BE2C (cell line): Measurements from ENCODE around the gene C10orf53.

ENCODE experiments used
- DNase-seq: peaks from one replicate; pipeline ENCODE4 v3.0.0-alpha.2; 2020
- H3K27me3 ChIP-seq: fragments of 250-450 bp; sonication (Bioruptor Pico); 2 replicates; pipeline ENCODE4 v1.5.1; 2020; ENCODE audit warnings: mild to moderate bottlenecking
- H3K36me3 ChIP-seq: fragments of 250-450 bp; sonication (Bioruptor Pico); 2 replicates; pipeline ENCODE4 v1.5.1; 2020; ENCODE audit warnings: mild to moderate bottlenecking
- H3K4me1 ChIP-seq: fragments of 250-450 bp; sonication (Bioruptor Pico); 2 replicates; pipeline ENCODE4 v1.5.1; 2020
- H3K4me3 ChIP-seq: 2 replicates; pipeline ENCODE4 v1.5.1; 2011; ENCODE audit warnings: low read depth, low read length
- H3K9me3 ChIP-seq: fragments of 250-450 bp; sonication (Bioruptor Pico); 2 replicates; pipeline ENCODE4 v1.5.1; 2020
- TF ChIP-seq, protein P1 (sequence below): IDR thresholded peaks from 2 replicates; pipeline ENCODE4 v1.5.1; 2012; ENCODE audit warnings: mild to moderate bottlenecking, low read depth, low read length

The C10orf53 gene

DNA sequence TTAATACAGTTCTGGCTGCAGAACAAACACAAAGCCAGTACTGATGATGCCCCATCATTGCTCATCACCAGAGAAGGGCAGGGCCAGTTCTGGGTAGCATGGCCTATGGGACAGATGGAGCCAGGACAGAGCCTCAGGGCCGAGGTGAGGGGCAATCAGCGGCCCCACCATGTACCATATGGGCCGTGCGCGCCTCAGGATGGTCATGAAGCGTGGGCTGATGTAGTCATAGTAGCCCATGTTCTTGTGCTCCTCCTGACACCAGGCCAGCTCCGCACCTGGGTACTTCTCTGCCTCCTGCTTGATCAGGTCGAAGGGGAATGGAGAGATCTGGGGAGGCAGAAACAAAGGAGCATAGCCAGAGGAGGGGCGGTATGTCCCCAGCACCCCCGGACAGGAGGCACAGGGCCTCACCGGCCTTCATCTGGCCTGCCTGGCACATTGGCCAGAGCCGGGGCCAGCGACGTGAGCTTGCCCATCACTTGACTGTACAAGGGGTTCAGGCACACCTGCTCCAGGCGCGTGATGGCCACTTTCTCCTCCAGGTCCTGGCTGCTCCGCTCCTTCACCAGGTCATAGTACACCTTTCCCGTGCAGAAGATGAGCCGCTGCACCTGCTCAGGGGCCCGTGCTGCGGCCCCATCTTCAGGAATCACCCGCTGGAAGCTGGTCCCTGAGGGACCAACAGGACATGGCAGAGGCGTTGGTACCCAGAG, 56.6 kb downstream of the C10orf53 start:
- no peaks in the 10 kb centered on the region for H3K27me3 ChIP-seq
- H3K4me3 ChIP-seq: no peak overlapping the region
- H3K9me3 ChIP-seq: no peaks in the 10 kb centered on the region
- DNase-seq: no peak
- no peaks in the 10 kb centered on the region for H3K4me1 ChIP-seq
- TF ChIP-seq, protein P1, sequence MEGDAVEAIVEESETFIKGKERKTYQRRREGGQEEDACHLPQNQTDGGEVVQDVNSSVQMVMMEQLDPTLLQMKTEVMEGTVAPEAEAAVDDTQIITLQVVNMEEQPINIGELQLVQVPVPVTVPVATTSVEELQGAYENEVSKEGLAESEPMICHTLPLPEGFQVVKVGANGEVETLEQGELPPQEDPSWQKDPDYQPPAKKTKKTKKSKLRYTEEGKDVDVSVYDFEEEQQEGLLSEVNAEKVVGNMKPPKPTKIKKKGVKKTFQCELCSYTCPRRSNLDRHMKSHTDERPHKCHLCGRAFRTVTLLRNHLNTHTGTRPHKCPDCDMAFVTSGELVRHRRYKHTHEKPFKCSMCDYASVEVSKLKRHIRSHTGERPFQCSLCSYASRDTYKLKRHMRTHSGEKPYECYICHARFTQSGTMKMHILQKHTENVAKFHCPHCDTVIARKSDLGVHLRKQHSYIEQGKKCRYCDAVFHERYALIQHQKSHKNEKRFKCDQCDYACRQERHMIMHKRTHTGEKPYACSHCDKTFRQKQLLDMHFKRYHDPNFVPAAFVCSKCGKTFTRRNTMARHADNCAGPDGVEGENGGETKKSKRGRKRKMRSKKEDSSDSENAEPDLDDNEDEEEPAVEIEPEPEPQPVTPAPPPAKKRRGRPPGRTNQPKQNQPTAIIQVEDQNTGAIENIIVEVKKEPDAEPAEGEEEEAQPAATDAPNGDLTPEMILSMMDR: no peak
- H3K36me3 ChIP-seq: peaks cover 47% of the 10 kb centered on the region

DNA sequence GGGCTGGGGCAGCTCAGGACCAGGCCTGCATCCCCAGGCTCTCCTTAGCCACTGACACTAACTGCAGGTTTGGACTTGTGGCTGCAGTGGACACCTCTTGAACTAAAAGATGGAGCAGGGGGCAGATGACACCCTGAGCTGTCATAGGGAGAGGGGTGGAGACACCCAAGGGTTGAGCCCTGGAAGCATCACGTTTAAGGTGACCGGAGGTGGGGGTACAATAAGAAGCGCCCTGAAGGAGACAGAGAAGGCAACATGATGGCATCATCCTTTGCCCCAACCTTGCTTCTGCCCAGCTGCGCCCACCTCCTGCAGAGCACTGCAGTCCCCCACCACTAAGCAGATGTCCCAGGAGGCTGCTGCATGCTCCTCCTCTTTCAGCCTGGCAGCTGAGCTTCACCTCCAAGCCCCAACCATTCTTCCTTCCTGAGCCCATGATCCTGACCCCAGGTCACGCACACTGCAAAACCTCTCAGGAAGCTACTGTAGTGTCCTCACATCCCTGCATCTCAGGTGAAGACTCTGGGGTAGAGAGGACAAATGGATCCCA, 57.2 kb downstream of the C10orf53 start:
- H3K27me3 ChIP-seq: no peaks in the 10 kb centered on the region
- no peak for DNase-seq
- TF ChIP-seq, protein P1: no peak

DNA sequence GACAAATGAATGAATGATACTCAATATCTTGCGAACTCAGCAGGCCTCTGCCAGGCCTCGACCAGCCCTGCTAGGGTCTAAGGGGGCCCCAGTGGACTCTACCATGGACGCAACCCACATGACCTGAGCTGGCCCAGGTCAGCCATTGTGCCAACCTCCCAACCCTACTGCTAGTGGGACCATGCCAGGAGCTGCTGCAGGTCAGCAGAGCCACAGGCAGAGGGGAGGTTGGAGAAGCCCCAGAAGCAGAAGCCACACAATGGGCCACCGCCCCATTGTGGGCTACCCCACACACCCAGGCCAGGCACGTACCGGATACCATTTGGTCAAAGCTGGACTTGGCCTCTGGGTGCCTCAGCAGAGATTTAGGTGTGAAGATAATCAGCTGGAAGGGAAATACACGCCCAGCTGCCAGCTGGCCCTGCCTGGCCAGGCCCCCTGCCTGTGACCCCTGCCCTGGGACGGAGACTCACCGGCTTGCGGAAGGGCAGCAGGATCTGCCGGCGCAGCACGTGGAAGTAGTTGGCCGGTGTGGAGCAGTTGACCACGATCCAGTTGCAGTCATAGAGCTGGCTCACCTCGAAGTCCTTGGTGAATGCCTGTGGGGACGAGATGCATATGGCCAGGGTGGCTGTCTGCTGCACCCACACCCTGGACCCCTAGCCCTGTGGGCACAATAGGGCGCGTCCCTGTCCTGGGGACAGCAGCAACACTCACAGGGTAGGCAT, 58.2 kb downstream of the C10orf53 start:
- no peaks in the 10 kb centered on the region for H3K4me1 ChIP-seq
- DNase-seq: no peak
- peaks cover 55% of the 10 kb centered on the region for H3K36me3 ChIP-seq
- no peak overlapping the region for H3K4me3 ChIP-seq
- no peaks in the 10 kb centered on the region for H3K9me3 ChIP-seq
- TF ChIP-seq, protein P1: no peak
- no peaks in the 10 kb centered on the region for H3K27me3 ChIP-seq

More for the DNA sequence above, 57.2 kb downstream of the C10orf53 start:
- H3K4me3 ChIP-seq: no peak overlapping the region
- no peaks in the 10 kb centered on the region for H3K4me1 ChIP-seq
- H3K36me3 ChIP-seq: peaks cover 52% of the 10 kb centered on the region
- H3K9me3 ChIP-seq: no peaks in the 10 kb centered on the region

DNA sequence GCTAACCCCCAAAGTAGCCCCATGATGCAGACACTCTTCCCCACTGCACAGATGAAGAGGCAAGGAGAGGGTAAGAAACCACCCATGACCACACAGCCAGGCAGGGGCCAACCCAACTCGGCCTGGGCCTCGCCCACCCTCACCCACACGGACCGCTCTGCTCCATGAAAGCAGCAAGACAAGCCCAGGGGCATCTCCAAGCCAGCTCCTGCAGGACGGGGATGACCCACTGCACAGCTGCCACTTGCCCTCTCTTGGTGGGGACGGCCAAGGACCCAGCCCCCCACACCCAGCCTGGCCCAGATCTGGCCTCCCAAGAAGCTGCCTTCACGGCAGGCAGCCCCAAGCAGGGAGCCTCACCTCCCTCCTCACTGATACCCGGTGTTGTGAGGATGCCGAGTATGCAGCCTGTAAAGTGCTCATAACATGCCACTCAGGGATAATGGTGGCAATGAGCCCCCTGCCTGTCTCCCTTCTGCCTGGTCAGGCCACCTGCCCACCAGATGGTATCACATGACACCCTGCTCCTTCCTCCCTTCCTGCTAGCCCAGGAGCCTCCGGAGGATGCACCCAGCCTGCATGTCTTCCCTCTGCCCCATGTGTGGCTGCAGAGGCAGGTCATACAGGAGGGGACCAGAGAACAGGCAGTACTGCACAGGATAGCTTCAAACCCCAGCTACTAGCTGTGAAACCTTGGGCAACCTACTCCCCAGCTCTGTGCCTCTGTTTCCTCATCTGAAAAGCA, 59.3 kb downstream of the C10orf53 start:
- DNase-seq: no peak
- Histone ChIP-seq H3K27me3 (no peaks in the 10 kb centered on the region), H3K4me3 (no peak overlapping the region), H3K36me3 (peaks cover 66% of the 10 kb centered on the region), H3K4me1 (no peaks in the 10 kb centered on the region), H3K9me3 (no peaks in the 10 kb centered on the region)
- TF ChIP-seq, protein P1: no peak

DNA sequence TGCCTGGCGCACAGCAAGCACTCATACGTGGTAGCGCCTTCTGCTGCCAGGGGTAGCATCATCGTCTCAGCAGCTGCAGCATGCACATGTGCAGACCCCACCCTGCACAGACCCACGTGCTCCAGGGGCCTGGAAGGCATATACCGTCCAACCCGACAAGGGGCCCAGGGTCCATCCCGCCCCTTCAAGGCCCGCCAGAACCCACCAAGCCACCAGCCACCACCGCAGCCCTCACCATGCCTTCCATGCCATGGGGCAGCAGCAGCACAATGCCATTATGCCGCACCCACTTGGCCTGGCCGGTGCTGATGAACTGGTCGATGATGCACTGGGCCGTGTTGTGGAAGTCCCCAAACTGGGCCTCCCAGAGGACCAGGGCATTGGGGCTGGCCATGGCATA, 60.0 kb downstream of the C10orf53 start:
- TF ChIP-seq, protein P1: no peak
- peaks cover 73% of the 10 kb centered on the region for H3K36me3 ChIP-seq
- no peaks in the 10 kb centered on the region for H3K27me3 ChIP-seq
- H3K4me3 ChIP-seq: no peak overlapping the region
- no peak for DNase-seq
- no peaks in the 10 kb centered on the region for H3K9me3 ChIP-seq
- H3K4me1 ChIP-seq: no peaks in the 10 kb centered on the region
